Testis (tissue), 3 donors: ENCODE measurements around the gene TOPBP1. TPM values are rescaled to one million over a fixed set of nuclear protein-coding genes. Genes with fewer than 3 reads are reported as not detected.
"Not testable (repeated sequence)": the region's sequence is repeated elsewhere in the genome, so short reads cannot be mapped to it uniquely, and the experiment has no call there.

ENCODE experiments used
- DNase-seq: peaks from one replicate; pipeline ENCODE4 v3.0.0-alpha.2; 2019
- H3K27ac ChIP-seq, 2 donors: fragments of 200-600 bp; sonication (generic); one replicate each; pipeline ENCODE4 v1.5.1; 2019
- H3K27me3 ChIP-seq: fragments of 200-600 bp; sonication (generic); one replicate; pipeline ENCODE4 v1.5.1; 2019
- H3K36me3 ChIP-seq: fragments of 200-600 bp; sonication (generic); one replicate; pipeline ENCODE4 v1.5.1; 2017; ENCODE audit warnings: low read depth; ENCODE audit errors: missing control alignments
- H3K4me1 ChIP-seq: fragments of 200-600 bp; sonication (generic); one replicate; pipeline ENCODE4 v1.5.1; 2019
- H3K4me3 ChIP-seq, 2 donors: fragments of 200-600 bp; sonication (generic); one replicate each; pipeline ENCODE4 v1.5.1; 2017 to 2019
- H3K9me3 ChIP-seq: fragments of 200-600 bp; sonication (generic); one replicate; pipeline ENCODE4 v1.5.1; 2017
- POLR2A ChIP-seq: fragments of 450-650 bp; IDR thresholded peaks from one replicate; pipeline ENCODE4 v1.6.1; 2017; ENCODE audit warnings: antibody characterized with exemption, mild to moderate bottlenecking, moderate library complexity
- WGBS, 2 donors: methylation state at CpG; one replicate each; pipeline ENCODE4 v1.1.5; 2018; 5-methylcytosine and 5-hydroxymethylcytosine counted together
- intact Hi-C: fragments of 100-400 bp; cut with DNase I; formaldehyde crosslinking; loops from one replicate; pipeline ENCODE4 v1.15.1; 2023; ENCODE audit warnings: low total_unique reads
- polyA plus RNA-seq: library from polyadenylated mRNA; stranded (reverse); fragments of 350-450 nt; fragmentation: Illumina TruSeq; extraction: RNeasy Lipid Tissue Mini Kit (QIAGEN cat#74804); gene quantifications from one replicate; pipeline ENCODE4 v1.2.3, GENCODE V29; 2014; ENCODE audit warnings: low read depth, low replicate concordance; ENCODE audit not compliant: insufficient read depth
- total RNA-seq, 2 donors: library from RNA; depleted of rRNA; stranded (reverse); fragments of >200 nt; gene quantifications; one replicate each; pipeline ENCODE4 v1.2.3, GENCODE V29; 2016
- TF ChIP-seq, protein P1 (sequence below), 3 experiments: fragments of 450-650 bp in 2 of 3; fragments of 200-600 bp in 1 of 3; sonication (generic) in 1 of 3; IDR thresholded peaks; one replicate each; pipeline ENCODE4 v1.5.1; 2016 to 2019; ENCODE audit warnings: antibody characterized with exemption in 3 of 3, mild to moderate bottlenecking in 2 of 3, moderate library complexity in 1 of 3

TOPBP1 gene
- total and polyA plus RNA-seq, 3 donors from 2014 or later = 40.9 to 62.6 (median 51.7) TPM

DNA sequence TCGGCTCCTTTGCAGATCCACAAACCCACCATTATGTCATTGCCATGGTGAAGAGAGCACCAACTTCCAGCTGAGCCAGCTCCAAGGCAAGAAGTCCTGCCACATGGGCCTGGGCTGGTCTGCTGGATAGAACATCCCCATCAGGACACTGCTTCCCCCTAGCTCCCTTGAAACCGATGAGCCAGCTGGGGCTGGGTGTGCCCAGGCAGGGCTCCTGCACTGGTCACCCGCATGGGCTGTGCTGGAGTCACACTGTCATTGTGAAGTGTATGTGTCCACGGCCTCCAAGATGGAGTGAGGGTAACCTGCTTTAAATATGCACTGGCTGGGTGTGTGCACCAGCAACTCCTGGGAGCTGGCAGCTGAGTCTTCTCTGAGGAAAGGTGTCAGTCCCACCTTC, 31.0 kb upstream of the TOPBP1 start:
- TF ChIP-seq, protein P1, sequence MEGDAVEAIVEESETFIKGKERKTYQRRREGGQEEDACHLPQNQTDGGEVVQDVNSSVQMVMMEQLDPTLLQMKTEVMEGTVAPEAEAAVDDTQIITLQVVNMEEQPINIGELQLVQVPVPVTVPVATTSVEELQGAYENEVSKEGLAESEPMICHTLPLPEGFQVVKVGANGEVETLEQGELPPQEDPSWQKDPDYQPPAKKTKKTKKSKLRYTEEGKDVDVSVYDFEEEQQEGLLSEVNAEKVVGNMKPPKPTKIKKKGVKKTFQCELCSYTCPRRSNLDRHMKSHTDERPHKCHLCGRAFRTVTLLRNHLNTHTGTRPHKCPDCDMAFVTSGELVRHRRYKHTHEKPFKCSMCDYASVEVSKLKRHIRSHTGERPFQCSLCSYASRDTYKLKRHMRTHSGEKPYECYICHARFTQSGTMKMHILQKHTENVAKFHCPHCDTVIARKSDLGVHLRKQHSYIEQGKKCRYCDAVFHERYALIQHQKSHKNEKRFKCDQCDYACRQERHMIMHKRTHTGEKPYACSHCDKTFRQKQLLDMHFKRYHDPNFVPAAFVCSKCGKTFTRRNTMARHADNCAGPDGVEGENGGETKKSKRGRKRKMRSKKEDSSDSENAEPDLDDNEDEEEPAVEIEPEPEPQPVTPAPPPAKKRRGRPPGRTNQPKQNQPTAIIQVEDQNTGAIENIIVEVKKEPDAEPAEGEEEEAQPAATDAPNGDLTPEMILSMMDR (IDR thresholded peaks at IDR 0.05) = no peak
- TF ChIP-seq POLR2A = no peak
- Histone ChIP-seq H3K9me3 (no peaks in the 10 kb centered on the region), H3K27me3 (no peaks in the 10 kb centered on the region), H3K4me3 (no peak overlapping the region), H3K4me1 (no peaks in the 10 kb centered on the region), H3K36me3 (no peaks in the 10 kb centered on the region), H3K27ac (no peak overlapping the region)
- no peak for DNase-seq
- 64 to 96% methylated on average over 4 of the region's 4 CpGs for WGBS, 2 donors
- intact Hi-C loops = no loop called here

DNA sequence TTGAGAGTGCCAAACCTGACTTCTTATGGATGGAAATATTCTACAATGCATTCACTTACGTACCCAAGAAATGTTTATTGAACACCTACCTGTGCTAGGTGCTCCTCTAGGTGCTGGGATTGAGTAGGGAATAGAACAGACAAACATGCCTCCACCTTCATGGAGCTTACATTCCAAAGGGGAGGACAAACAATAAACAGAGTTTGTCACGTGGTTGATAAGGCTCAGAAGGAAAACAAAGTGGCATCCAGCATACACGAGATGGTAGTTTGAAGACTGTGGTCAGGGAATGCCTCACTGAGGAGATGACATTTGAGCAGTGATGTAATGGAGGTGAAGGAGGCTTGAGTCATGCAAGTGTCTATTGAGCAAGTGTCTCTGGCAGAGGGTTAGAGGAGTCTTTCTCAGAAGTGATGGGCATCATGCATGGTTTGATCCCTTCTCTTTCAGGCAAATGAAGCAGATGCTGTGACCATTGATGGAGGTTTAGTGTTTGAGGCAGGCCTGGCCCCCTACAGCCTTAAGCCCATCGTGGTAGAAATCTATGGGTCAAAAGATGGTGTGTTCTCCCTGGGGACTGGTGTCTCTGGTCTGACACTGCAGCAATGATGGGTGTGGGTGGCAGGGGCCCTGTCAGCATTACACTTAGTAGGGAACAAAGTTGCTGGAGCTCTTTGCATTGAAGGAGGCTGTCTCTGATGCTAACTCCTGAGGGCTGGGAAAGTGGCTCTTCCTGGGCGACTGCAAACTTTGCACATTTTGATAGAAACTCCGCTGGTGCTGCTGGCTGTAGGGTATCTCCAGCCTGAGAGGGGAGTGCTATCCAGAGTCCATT, 29.7 kb upstream of the TOPBP1 start:
- intact Hi-C loops = no loop called here
- no peaks in the 10 kb centered on the region for H3K36me3 ChIP-seq
- H3K27ac ChIP-seq = no peak overlapping the region
- no peaks in the 10 kb centered on the region for H3K9me3 ChIP-seq
- TF ChIP-seq POLR2A = no peak
- TF ChIP-seq, protein P1 (IDR thresholded peaks at IDR 0.05) = no peak
- DNase-seq = no peak
- no peaks in the 10 kb centered on the region for H3K27me3 ChIP-seq
- no peak overlapping the region for H3K4me3 ChIP-seq
- H3K4me1 ChIP-seq = no peaks in the 10 kb centered on the region
- 62 to 79% methylated on average over 6 of the region's 6 CpGs for WGBS, 2 donors

DNA sequence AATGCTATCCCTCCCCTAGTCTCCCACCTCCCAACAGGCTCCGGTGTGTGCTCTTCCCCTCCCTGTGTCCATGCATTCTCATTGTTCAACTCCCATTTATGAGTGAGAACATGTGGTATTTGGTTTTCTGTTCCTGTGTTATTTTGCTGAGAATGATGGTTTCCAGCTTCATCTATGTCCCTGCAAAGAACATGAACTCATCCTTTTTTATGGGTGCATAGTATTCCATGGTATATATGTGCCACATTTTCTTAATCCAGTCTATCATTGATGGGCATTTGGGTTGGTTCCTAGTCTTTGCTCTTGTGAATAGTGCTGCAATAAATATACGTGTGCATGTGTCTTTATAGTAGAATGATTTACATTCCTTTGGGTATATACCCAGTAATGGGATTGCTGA, 16.3 kb upstream of the TOPBP1 start:
- H3K4me1 ChIP-seq, H3K9me3 ChIP-seq, H3K4me3 ChIP-seq, H3K36me3 ChIP-seq, intact Hi-C loops, H3K27ac ChIP-seq, DNase-seq, H3K27me3 ChIP-seq: not testable (repeated sequence)
- 95% methylated on average over 2 of the region's 2 CpGs for WGBS, 2 donors

DNA sequence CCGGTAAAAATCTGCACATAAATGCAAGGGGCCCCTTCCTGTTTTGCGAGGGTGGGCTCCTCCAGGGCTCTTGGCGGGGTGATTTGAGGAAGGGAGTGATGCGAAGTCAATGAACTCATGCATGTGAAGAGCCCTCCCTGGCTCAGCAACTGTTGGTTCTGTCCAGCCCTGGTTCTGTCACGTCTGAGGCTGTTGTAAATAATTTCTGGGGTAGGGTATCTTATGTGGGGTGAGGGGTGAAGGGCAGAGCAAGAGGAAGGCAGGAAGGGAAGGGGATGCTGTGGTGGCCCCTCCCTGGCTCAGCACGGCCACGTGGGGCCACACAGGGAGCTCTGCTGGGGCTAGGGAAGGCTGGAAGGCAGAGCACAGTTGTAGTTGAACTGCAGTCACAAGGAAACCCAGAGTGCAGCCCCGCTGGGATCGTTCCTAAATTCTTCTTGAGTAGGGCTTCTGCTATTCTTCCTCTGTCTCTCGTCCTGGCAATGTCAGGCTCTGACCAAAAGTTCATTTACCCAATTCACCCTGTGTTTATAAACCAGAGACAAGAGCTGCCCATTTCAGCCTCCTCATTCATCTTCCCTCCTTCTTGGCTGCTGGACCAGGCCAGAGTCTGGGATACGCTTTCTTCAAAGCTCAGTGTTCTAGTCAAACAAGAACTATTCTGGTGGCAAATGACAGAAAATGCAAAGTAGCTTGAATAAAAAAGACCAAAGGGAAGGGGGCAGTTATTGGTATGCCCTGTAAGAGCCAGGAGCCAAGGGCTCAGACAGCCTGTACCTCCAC, 14.8 kb upstream of the TOPBP1 start:
- Histone ChIP-seq H3K9me3 (no peaks in the 10 kb centered on the region), H3K36me3 (no peaks in the 10 kb centered on the region), H3K4me1 (peaks cover 4% of the 10 kb centered on the region), H3K27me3 (no peaks in the 10 kb centered on the region), H3K4me3 (no peak overlapping the region), H3K27ac (no peak overlapping the region)
- DNase-seq = no peak
- WGBS, 2 donors = 53 to 58% methylated on average over 11 of the region's 11 CpGs
- intact Hi-C loops = no loop called here
- TF ChIP-seq, protein P1 (IDR thresholded peaks at IDR 0.05) = no peak
- no peak for TF ChIP-seq POLR2A

DNA sequence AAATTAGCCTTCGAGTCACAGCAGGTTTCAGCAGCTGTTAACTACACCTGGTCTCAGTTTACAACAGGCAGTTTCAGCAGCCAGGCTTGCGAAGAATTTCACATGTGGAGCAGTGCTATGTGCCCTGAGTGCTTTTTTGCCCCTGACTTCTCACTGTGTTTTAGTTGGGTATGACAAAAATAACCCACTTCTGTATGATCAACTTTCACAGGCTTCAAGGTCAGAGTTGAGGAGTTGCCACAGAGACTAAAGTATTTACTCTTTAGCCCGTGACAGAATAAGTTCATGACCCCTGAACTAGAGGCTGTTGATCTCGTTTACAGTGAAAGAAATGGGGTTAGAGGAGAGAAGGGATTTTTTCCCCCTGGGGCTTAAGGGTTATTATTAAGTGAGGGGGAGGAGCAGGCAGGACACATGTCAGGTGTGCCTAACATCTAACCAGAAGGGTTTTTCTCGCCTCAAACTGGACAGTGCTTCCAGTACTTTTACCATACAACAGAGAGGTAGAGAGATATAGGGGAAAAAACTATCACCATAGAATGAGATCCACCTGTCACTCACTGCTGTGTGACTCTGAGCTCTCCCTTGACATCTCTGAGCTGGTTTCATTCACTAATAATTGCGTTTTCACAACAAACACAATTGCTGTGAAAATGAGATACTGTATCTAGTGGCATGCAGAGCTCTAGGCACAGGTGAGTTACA, 14.0 kb upstream of the TOPBP1 start:
- Histone ChIP-seq H3K9me3 (no peaks in the 10 kb centered on the region), H3K27me3 (no peaks in the 10 kb centered on the region), H3K27ac (no peak overlapping the region), H3K4me3 (no peak overlapping the region), H3K36me3 (no peaks in the 10 kb centered on the region), H3K4me1 (peaks cover 4% of the 10 kb centered on the region)
- WGBS, 2 donors = 49 to 52% methylated on average over 6 of the region's 6 CpGs
- DNase-seq = no peak
- intact Hi-C loops = no loop called here
- TF ChIP-seq, protein P1 (IDR thresholded peaks at IDR 0.05) = no peak
- no peak for TF ChIP-seq POLR2A
